ENCODE results near the gene PPP3CB.

The PPP3CB gene

DNA sequence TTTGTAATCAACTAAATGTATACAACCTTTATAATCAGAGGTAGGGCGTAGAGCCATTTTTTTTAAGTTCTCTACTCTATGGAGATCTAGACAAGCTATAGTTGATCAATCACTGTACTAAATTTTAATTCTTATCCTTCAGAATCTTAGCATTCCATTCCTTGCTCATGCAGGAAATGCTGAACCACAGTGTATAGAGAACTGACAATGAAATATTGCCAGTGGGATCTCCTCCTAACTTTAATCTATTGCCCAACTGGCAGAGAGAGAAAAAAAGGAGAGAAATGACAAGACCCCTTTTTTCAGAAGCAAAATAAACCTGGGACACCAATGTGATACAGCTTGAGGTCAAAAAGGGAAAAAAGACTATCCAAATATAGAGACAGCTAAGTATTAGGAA lies 26.4 kb upstream of the PPP3CB start:
- H3K4me3 ChIP-seq (ENCODE audit: low read length): no peak overlapping the region
- no peak for TF ChIP-seq CTCF (conservative IDR thresholded peaks at IDR 0.05; ENCODE audit: low read depth, low read length)

DNA sequence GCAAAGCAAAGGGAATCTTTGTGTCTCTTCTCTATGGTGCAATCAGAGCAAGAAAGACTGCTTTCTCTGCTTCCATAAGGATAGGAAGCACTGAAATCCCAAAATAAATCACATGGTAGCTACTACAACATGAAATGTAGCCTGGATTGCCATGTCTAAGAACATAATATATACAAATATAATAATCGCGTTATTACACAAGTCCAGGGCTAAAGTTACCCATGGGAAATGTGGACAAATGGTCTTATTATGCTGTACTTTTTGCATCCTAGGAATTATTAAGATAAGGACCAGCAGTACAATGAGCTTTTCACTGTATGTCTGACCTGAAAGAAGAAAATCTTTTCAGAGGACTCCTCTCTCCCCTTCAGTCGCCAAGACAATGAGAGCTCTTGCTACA lies 23.5 kb upstream of the PPP3CB start:
- no peak for TF ChIP-seq CTCF (conservative IDR thresholded peaks at IDR 0.05; ENCODE audit: low read depth, low read length)
- no peak for DNase-seq (ENCODE audit: low read depth)
- H3K4me3 ChIP-seq (ENCODE audit: low read length): no peak overlapping the region

More for the DNA sequence above, 26.4 kb upstream of the PPP3CB start:
- no peak for DNase-seq (ENCODE audit: low read depth)

GRCh38 chr10:73517166-73517888 lies 21.5 kb upstream of the PPP3CB start:
- TF ChIP-seq CTCF (conservative IDR thresholded peaks at IDR 0.05; ENCODE audit: low read depth, low read length): no peak
- peak; percentile 26 for DNase-seq (ENCODE audit: low read depth)
- no peak overlapping the region for H3K4me3 ChIP-seq (ENCODE audit: low read length)

- H3K4me3 ChIP-seq (ENCODE audit: low read length): no peak overlapping the region
- no peak for TF ChIP-seq CTCF (conservative IDR thresholded peaks at IDR 0.05; ENCODE audit: low read depth, low read length)
- no peak for DNase-seq (ENCODE audit: low read depth)
These were observed 16.5 kb upstream of the PPP3CB start for GRCh38 chr10:73512207-73512743.

DNA sequence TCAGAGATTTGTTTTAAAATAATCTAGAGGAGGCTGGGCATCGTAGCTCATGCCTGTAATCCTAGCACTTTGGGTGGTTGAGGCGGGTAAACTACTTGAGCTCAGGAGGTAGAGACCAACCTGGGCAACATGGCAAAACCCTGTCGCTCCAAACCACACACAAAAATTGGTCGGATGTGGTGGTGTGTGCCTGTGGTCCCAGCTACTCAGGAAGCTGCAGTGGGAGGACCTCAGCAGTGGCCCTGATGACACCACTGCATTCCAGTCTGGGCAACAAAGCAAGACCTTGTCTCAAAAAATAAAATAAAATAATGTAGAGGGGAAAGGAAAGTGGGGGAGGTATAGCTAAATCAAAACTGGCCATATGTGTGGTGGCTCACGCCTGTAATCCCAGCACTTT lies 13.9 kb upstream of the PPP3CB start:
- no peak for TF ChIP-seq CTCF (conservative IDR thresholded peaks at IDR 0.05; ENCODE audit: low read depth, low read length)
- H3K4me3 ChIP-seq (ENCODE audit: low read length): no peak overlapping the region
- DNase-seq (ENCODE audit: low read depth): no peak

GRCh38 chr10:73506491-73506890 lies 10.7 kb upstream of the PPP3CB start:
- DNase-seq (ENCODE audit: low read depth): no peak
- no peak for TF ChIP-seq CTCF (conservative IDR thresholded peaks at IDR 0.05; ENCODE audit: low read depth, low read length)
- H3K4me3 ChIP-seq (ENCODE audit: low read length): no peak overlapping the region

- DNase-seq (ENCODE audit: low read depth): no peak
- no peak overlapping the region for H3K4me3 ChIP-seq (ENCODE audit: low read length)
- no peak for TF ChIP-seq CTCF (conservative IDR thresholded peaks at IDR 0.05; ENCODE audit: low read depth, low read length)
These were observed 10.2 kb upstream of the PPP3CB start for GRCh38 chr10:73506074-73506473.

Measured in retinal pigment epithelial cell (primary cell).